ENCODE data around the gene GABRB3. TPM values are rescaled to one million over a fixed set of nuclear protein-coding genes. Genes with fewer than 3 reads are reported as not detected.

The GABRB3 gene
- total and polyA plus RNA-seq, 12 donors, result 0.23 to 4.5 (median 1.7) TPM

GRCh38 chr15:26682598-26683164 is 90.2 kb downstream of the GABRB3 start:
- no peak overlapping the region for H3K4me3 ChIP-seq
- no peaks in the 10 kb centered on the region for H3K4me1 ChIP-seq
- H3K9me3 ChIP-seq, result no peaks in the 10 kb centered on the region
- DNase-seq (no peak), ATAC-seq (no peak)
- intact Hi-C loops (cut with DNase I), result no loop called here
- no peak for TF ChIP-seq CTCF (IDR thresholded peaks at IDR 0.05)
- H3K27me3 ChIP-seq, result no peaks in the 10 kb centered on the region
- no peaks in the 10 kb centered on the region for H3K36me3 ChIP-seq
- 60 to 68% methylated on average over 5 of the region's 5 CpGs for WGBS, 2 donors
- no peak overlapping the region for H3K27ac ChIP-seq

GRCh38 chr15:26679927-26680326 is 92.9 kb downstream of the GABRB3 start:
- DNase-seq (no peak), ATAC-seq (no peak)
- Histone ChIP-seq H3K4me1 (no peaks in the 10 kb centered on the region), H3K27ac (no peak overlapping the region), H3K9me3 (no peaks in the 10 kb centered on the region), H3K27me3 (no peaks in the 10 kb centered on the region), H3K36me3 (no peaks in the 10 kb centered on the region), H3K4me3 (no peak overlapping the region)
- intact Hi-C loops (cut with DNase I), result no loop called here
- 86% methylated on average over 3 of the region's 3 CpGs for WGBS, 2 donors
- no peak for TF ChIP-seq CTCF (IDR thresholded peaks at IDR 0.05)

GRCh38 chr15:26676115-26676514 is 96.8 kb downstream of the GABRB3 start:
- Histone ChIP-seq H3K4me1 (no peaks in the 10 kb centered on the region), H3K9me3 (peaks cover 0 to 4% (median 0%) of the 10 kb centered on the region in 11 donors), H3K27me3 (peaks cover 0 to 4% (median 0%) of the 10 kb centered on the region in 7 donors), H3K27ac (no peak overlapping the region), H3K36me3 (no peaks in the 10 kb centered on the region), H3K4me3 (no peak overlapping the region)
- ATAC-seq (no peak), DNase-seq (no peak)
- intact Hi-C loops (cut with DNase I), result no loop called here
- WGBS, 2 donors, result 65 to 73% methylated on average over 3 of the region's 3 CpGs
- TF ChIP-seq CTCF (IDR thresholded peaks at IDR 0.05), result no peak

GRCh38 chr15:26674467-26674866 is 98.4 kb downstream of the GABRB3 start:
- 70 to 71% methylated on average over 4 of the region's 4 CpGs for WGBS, 2 donors
- Histone ChIP-seq H3K9me3 (peaks cover 0 to 13% (median 0%) of the 10 kb centered on the region in 11 donors), H3K36me3 (no peaks in the 10 kb centered on the region), H3K4me1 (no peaks in the 10 kb centered on the region), H3K27ac (no peak overlapping the region), H3K4me3 (no peak overlapping the region), H3K27me3 (peaks cover 0 to 20% (median 0%) of the 10 kb centered on the region in 7 donors)
- intact Hi-C loops (cut with DNase I), result no loop called here
- no peak for TF ChIP-seq CTCF (IDR thresholded peaks at IDR 0.05)
- no peak for DNase-seq
- ATAC-seq, result no peak

Data from heart right ventricle (tissue), 16 donors.